Activated gamma-delta T cell (primary cell): Measurements from ENCODE around the gene KIRREL3.

Experiments used
- DNase-seq: peaks from one replicate; lab custom pipeline; 2025; lab: John Stamatoyannopoulos, UW

KIRREL3 gene

DNA sequence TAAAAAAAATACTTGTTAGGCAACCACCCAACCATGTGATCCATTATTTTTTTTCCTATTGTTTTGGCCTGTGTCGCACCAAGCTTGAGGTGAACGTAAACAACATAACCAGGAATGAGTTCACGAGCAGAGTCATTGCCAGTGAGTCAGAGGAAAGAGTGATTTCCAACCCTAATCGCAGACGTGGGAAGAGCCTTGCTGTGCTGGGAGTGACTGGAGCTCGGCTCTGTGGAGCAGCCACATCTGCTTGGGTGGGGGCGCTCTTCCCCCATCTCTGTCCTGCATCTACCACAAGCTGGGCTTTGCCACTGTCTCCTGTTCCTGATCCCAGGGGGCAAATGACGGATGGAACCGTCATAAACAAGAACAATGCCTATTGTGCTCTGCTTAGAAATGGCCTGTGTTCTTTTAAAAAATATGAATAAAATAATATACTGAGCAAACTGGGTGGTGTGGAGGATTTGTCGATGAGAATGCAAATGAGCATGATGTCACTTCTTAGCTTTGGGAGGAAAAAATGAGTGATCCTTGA lies 210.0 kb downstream of the KIRREL3 start:
- no peak for DNase-seq

DNA sequence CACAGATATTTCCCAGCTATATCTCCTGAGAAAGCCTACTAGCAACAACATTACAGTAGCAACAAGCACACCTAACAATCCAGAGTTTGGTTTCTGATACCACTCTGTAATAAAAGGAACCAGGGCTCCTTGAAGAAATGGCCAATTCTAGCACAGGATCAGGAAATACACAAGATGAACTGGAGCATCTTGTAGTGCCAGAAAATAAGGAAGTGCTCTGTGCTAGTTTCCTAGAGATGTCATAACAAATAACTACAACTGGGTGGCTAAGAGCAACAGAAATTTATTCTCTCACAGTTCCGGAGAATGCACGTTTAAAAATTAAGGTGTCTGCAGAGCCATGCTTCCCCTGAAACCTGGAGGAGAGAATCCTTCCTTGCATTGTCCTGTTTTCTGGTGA lies 217.8 kb downstream of the KIRREL3 start:
- DNase-seq, result no peak

DNA sequence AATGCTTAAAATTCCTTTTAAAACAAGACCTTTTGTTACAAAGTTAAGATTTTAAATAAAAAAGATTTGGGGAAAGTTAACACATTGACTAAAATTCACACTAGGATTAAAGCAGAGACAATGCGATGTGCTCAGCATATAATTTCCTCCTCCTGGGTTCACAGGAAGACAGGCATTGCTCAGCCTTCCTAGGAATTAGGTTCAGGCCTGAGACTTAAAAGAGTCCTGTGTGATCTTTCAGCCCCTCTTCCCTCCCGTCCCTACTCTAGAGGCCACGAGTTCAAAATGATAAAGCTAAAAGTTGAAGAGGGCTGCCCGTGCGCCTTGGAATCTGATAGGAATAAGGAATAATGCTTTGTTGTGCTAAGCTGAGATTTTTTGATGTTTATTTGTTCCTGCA lies 218.6 kb downstream of the KIRREL3 start:
- DNase-seq, result no peak

DNA sequence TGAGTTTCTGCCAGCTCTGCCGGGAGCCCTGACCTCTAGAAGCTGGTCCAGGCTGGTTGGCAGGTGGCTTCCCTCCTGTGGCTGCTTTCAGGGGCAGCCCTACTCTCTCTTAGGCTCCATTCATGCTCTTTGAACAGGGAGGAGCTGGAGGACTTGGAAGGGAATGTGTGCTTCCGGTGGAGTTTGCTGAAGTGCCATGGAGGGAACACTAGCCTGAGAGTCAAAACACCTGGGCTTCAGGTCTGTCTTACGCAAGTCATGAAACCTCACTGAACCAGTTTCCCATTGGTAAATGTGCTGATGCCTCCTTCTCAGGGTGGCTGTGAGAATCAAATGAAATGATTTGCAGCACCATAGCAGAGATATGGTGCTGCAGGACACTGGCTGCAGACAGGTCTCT lies 224.5 kb downstream of the KIRREL3 start:
- no peak for DNase-seq

DNA sequence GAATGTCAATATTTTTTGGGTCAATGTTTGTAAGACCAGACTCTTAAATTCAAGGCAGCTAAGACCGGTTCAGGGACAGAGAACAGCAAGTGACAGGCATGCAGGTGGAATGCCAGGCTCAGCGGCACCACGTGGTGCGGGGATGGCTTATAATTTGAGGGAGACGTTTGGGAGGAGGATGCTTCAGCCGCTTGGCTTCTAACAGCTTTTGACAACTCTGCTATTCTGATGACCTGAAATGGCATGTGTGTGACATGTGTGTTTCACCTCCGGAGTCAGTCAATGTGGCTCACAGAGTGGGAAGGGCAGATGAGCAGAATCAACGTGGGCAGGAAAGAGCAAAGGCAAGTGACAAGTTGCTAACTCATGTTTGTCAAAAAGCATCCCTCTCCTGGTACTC lies 228.3 kb downstream of the KIRREL3 start:
- no peak for DNase-seq

DNA sequence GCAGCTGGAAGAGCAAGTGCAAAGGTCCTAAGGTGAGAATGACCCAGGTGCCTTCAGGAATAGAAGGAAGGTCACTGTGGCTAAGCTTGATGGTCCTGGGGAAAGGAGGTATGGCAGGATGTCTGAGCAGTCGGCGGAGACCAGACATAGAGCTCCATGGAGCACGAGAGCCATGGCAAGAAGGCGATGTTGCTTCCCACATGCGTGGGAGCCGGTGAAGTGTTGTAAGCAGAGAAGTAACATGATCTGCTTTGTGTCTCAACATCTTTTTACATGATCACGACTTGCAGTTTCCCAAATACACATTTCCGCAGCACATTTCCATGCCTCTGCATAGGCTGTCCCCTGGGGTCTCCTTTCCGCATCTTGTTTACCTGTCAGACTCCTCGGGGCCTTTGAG lies 231.9 kb downstream of the KIRREL3 start:
- no peak for DNase-seq

DNA sequence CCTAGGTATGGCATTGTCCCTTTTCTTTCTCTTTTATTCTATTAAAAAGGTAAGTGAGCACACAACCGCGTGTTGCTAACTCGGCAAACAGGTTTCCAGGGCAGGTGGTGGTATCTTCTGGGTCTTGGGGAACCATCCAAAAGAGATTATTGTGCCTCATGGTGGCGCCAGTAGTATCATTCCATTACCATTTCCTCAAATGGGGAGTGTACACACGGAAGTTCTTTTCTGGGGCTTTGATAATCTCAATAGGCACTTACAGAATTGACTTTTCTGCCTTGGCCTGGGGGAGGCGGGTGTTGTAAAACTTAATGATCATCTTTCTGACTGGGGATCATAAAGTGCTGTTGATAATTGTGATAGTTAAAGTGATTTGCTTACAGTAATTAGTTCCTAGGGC lies 234.1 kb downstream of the KIRREL3 start:
- no peak for DNase-seq

DNA sequence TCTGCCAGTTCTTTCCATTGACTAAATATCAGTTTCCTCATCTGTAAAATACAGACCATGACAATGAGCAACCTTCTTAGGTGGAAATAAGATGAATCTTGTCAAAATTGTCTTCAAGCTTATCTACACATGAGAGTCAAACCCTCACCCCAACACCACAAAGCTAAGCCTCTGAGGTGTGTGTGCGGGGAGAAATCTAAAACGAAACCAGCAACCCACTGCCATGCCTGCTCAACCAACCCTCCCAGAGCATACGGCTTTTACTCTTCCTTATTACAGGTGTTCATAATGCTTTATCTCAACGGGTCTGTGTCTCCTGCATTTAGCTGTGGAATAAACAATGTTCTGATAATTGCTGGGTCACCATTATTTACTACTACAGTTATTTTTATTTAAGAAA lies 235.4 kb downstream of the KIRREL3 start:
- no peak for DNase-seq

DNA sequence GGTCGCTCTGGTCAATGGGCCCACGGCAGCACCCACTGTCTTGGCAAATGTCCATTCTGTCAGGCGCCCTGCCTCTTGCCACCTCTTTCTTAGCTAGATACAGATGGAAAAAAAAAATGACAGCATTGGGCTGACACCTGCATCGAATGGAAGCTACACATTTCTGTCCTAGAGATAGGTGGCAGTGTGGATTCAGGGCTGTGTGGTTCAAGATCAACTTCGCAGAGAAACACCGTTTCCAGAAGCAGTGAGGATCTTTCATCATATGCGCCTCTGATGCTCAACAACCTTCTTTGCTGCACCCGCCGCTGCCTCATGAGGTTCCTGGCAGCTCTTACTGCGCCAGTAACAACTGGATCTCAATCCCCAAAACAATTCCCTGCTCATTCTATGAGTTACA lies 236.3 kb downstream of the KIRREL3 start:
- DNase-seq, result no peak

DNA sequence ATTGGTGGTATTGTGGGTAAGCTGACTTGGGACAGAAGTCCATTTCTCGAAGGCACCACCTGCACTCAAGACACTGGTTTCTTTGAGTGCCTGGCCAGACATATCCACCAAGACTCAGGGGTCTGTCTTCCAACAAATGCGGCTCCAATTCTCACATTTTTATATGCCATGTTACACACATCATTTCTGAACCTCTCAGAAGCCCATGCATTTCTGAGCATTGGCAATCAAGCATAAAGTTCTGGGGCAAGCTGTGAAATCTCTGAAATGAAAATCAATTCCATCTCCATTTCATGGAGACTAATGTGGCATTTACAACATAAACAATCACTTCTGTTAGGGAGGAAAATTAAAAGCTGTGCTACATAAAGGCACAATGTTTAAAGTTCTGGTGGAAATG lies 243.7 kb downstream of the KIRREL3 start:
- DNase-seq, result no peak

DNA sequence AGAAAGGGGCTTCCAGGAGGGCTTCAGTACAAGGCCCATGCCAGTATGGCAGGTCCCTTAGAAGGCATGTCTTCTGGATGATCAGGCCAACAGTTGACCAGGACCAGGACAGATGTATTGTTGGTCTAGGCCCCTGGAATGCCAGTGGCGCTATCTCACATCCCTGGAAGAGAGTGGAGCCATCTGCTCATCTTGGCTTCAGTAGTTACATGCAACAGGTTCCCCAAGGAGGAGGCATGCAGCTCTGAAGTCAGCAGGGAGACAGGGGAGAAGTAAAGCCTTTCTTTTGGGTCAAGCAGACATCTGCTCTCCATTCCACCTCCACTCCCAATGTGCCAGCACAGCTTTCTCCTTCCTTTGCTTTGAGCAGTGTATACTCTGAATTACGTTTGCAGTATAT lies 244.1 kb downstream of the KIRREL3 start:
- no peak for DNase-seq

DNA sequence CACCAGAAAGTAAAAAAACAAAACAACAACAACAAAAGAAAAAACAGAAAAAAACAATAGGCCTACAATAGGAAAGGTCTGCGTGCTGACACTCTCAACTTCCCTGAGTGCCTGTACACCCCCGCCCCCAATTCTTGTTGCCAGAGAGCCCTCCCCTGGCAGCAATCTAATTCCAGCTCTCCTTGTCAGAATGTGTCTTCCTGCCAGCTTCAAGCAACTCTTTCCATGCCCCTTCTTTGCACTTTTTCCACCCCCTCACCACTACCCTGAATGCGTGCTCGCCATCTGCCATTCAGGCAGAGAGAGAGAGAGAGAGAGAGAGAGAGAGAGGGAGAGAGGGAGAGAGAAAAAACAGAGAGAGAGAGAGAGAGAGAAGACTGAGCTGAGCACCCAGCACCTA lies 245.0 kb downstream of the KIRREL3 start:
- no peak for DNase-seq

DNA sequence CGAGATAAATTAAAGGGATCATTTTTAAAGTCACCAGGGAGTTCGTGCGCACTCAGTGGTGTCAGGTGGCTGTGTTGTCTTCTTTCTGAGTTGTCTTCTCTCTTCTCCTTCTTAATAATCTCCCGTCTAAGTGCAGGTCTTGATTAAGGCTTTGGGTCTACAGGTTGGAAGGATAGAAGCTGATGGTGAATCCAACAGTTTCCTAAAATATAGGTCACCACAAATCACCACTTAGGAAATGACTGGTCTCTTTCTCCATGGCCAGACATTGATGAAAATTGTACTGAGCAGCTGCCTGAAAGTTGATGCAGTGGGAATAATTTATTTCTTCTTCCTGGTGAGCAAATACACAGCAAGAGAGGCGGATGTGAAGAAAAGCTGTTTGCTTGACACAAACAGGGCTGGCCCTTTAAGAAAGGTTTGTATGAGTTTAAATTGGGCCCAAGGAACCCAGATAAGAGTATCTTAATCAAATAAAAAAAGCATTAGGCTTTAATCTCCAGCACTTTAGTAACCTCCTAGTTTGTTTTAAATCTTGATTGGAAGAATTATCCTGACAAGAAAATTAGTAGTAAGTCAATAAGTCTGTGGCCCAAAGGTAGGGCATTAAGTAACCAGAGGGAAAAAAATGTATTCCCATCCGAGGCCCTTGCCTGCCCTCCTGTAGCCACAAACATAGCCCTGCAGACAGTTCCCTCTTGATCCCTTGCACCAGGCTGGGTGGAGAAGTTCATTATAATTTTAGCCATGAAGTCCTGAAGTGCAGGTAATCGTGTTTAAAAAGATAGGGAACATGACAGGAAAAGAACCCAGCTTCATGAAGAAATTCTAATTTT lies 245.8 kb downstream of the KIRREL3 start:
- no peak for DNase-seq

DNA sequence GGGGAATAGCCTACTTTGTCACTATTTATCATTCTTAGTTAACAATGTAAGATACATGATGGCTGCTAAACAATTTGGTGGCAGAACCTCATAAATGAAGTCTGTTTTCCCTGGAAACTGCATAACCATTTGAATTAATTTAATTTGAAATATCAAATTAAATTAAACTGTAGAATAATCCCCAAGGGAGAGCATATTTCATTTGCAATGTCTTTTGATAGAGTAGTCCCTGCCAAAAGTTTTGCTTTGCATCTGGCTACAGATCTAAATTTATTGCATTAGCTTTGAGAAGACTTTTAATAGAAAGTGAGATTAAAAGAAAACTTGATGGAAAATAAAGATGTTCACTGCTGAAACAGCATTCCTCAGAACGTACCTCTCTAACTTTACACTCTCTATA lies 246.6 kb downstream of the KIRREL3 start:
- no peak for DNase-seq

DNA sequence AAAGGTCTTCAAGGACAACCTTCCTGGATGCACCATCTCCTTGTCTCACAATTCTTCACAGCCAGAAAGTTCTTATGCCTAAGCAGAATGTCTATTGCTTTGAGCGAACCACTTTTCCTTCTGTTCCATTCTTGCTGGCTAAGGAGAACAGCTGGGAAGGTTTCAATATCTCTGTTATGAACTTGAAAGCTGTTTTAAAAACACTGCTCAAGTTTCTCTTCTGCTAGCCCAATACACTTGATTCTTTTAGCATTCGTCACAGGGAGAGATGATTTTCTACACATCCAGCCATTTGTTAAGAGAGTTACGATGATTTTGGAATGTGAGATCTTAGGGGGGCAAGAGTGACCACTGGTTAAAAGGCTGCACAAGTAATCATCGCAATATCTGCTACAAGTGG lies 249.3 kb downstream of the KIRREL3 start:
- DNase-seq, result no peak

DNA sequence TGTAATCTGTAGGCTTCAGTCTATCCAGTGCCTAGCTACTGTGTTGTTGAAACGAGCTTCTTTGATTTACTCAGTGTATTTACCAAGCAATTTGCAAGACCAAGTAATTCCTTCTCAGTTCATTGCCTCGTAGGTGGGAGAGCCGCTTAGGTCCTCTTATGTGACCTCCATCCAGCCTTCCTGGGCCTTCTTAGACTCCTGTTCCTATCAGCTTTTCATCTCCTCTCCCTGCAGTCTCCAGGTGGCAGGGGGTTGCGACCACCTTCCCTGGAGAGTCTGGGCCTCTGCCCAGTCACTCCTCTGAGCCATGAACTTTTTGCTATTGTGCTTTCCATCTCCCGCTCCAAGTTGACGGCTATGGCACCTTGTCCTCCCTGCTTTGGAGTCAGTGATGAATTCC lies 251.8 kb downstream of the KIRREL3 start:
- no peak for DNase-seq

DNA sequence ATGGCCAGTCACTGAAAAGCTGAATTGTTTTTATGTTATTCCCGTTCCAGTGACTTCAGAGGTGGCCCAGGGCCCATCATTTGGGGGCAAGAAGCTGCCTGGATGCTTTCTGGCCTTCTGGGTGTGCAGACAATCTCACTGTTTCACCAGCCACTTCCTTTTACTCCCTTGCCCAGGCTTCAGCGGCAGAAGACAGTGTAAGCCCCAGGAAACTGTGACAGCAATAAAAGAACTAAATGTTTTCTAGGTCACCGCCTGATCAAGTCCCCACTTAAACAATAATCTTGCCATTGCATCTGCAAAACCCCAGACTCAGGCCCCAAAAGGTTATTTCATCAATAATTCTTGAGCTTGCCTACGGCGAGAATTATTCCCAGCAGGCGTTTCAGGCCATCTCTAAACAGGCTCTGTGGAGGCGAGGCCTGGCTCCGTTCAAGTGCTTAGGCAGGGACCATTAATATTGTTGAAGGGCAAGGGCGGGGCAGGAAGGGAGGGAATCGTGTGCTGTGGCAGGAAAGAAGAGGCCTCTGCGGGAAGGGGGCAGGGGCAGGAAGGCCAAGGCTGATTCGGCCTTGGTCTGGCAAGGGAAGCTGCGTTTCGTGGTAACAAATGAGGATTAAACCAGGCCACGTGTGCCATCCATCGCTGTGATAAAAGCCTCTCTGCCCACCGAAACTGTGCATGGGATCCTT lies 252.3 kb downstream of the KIRREL3 start:
- no peak for DNase-seq

DNA sequence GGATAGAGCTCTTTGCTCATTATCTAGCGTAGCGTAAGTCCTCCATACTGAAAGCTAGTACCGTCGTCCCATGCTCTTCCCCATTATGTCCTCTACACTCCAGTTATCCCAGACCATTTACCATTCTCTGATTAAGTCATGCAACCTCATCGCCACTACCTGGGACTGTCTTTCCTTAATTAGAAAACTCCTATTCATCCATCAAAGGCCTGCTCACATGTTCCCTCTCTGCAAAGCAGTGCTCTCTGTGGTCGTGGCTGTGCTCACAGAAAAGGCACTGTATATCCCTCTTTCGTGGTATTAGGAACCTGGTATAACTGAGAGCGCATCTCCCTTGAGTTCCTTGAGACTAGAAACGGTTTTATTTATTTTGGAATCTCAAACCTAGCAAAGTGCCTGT lies 253.3 kb downstream of the KIRREL3 start:
- no peak for DNase-seq

DNA sequence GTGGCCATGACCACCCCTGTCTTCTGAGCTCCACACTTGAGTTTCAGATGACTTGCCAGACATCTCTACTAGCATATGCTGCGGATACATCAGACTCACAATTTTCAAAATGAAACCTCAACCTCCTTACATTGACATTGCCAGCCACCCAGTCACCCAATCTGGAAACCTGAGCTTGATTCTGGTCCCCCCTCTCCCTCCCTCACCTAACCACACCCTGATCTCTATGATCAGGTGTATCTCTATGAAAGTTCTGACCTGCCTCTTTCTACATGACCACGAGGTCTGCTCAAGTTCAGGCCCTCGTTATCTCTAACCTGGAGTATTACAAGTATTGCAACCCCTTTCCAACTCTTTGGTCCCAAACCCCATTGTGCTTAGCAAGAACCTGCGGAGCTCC lies 254.1 kb downstream of the KIRREL3 start:
- DNase-seq, result no peak

DNA sequence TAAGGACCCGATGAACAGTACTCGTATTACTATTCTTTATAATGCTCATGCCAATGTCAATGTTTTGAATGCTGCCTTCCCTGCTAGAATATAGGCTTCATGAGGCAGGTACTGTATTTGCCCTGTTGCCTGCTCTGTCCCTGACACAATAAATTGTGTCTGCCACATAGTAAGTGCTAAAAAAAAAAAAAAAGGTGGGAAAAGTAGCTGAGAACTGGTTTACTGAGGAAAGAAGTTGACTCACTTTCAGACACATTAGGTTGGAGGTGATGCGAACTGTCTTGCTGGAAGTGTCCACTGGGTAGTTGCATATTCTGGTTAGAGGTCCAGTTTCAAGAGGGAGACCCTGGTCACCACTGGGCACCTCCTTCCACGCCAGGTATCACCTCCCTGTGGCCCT lies 255.9 kb downstream of the KIRREL3 start:
- no peak for DNase-seq

DNA sequence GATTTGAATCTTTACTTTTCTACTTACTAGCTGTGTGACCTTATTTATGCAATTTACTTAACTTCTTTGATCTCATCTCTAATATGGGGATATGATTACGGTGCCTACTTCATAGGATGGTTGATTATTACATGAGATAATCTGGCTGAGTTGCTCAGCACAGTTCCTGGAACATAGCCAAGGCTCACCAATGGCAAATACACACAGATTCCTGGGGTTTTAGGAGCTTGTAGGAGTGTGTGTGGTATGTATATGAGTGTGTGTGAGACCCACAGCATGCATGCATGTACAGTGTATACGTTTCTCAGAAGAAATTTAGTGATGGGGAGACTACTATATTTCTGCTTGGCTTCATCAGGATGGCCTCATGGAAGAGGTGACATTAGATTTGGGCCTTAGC lies 256.9 kb downstream of the KIRREL3 start:
- no peak for DNase-seq

DNA sequence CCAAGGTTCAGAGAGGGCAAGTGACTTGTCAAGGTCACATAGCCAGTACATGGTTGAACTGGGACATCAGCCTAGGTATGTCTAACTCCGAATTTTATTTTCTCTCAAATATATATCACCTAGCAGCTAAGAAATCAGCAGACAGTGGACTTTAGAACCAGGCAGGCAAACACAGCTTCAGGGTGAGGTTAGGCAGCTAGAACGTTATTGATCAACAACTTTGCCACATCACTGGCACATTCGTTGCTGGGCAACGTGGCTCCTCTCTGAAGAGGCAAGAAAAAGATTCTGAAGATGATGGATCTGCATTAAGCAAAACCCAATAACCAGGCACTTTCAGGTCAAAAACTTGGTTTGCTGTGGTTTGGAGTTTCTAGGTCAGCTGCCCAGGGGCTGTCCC lies 258.0 kb downstream of the KIRREL3 start:
- no peak for DNase-seq

DNA sequence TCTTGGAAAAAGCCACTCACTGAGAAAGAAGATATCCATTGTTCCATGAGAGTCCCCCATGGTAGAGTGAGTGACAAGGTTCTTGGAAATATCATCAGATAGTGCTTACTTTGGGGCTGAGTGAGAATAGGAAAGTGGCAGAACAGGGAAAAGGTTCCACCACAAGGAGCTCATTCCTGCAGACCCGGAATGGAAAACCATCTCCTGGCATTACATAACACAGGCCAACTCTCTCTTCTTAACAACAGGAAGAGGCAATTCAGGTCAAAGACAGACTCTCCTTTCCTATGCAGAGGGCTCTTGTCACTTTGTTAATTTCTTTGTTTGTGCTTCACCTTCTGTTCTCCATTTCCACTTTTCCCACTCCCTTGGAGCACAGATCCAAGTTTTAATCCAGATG lies 259.7 kb downstream of the KIRREL3 start:
- no peak for DNase-seq
